GM04503 (cell line): ENCODE results near the gene SNTG2.
"Not testable (repeated sequence)": the region's sequence is repeated elsewhere in the genome, so short reads cannot be mapped to it uniquely, and the experiment has no call there.

Source experiments
- DNase-seq: peaks from one replicate; pipeline ENCODE4 v3.0.0-alpha.2; 2012; ENCODE audit warnings: low read depth

Gene SNTG2

GRCh38 chr2:1192121-1192520 lies 241.5 kb downstream of the SNTG2 start:
- DNase-seq, result no peak

- no peak for DNase-seq
Measured at GRCh38 chr2:1193801-1194200, 243.2 kb downstream of the SNTG2 start.

DNA sequence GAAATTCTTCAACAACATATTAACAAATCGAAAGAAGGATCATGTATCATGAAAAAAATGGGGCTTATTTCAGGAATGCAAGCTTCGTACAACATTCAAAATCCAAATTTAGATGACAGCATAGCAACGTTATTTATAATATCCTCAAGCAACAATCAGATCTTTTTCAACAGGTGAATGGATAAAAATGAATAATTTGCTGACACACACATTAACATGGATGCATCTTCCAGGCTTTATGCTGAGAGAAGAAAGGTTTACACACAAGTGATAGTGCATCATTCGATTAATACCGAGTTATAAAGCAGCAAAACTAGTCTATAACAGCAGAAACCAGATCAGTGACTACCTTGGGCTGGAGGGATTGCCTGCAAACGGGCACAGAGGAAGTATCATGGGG lies 253.1 kb downstream of the SNTG2 start:
- no peak for DNase-seq

DNA sequence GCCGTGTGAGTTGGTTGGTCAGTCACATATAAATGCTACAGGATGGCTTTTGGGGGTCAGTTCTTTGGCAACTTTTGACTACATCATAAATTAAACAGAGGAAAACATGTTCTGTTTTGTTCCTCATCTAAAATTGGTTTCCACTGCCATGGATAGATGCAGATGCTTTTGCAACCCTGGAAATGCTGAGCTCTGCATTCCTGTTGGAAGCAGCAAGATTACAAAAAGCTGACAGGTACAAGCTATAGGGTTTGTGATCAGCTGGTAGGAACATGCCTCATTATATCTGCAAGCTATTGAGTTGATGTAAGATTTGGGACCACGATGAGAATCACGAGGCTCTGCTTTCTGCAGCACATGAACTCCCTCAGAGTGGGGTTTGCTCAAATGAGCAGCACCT lies 255.2 kb downstream of the SNTG2 start:
- no peak for DNase-seq

DNA sequence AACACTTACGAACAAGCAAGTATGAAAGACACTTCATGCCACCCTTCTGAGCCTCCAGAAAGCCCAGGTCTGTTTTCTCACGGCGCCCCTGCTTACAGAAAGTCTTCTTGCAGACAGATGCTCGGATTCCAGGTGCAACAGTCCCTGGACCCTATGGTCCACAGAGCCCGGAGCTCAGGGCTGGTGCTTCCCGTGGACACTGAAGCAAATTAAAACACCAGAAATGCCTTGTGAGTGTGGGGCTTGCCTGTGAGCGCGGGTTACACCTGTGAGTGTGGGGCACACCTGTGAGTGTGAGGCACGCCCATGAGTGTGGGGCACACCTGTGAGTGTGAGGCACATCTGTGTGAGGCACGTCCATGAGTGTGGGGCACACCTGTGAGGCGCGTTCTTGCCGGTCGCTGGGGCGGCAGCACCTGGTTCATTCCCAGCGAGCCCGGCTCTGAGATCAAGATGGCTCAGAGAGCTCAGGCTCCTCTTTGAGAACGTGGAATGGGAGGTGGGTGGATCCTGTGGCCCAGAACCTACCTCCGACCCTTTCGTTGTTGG lies 257.4 kb downstream of the SNTG2 start:
- DNase-seq, result no peak

GRCh38 chr2:1208522-1208921 lies 257.9 kb downstream of the SNTG2 start:
- no peak for DNase-seq

GRCh38 chr2:1209246-1209645 lies 258.6 kb downstream of the SNTG2 start:
- DNase-seq, result no peak

DNA sequence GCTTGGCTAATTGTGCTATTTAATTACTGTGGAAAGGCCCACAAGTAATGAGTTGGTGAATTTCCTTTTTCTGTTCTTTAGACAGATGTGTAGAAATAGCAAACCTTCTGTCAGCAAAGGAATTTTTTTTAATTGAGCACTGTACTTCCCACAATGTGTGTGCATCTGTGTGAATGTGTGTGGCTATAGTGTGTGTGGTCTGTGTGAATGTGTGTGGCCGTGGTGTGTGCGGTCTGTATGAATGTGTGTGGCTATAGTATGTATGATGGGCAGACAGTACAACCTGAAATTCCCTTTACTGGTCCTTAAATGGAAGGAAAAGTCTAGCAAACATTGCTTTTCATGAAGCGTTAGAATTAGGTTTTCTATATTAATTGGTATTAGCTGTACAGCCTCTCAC lies 259.1 kb downstream of the SNTG2 start:
- DNase-seq, result no peak

DNA sequence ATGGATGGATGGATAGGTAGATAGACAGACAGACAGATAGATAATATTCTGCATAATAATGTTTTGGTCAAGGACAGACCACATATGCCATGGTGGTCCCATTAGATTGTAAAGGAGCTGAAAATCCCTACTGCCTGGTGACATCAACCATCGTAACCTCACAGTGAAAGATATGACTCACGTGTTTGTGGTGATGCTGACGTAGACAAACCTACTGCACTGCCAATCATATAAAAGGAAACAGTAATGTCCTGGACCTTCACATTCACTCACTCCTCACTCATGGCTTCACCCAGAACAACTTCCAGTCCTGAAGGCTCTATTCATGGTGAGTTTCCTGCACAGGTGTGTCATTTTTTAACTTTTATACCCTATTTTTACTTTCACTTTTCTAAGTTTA lies 259.7 kb downstream of the SNTG2 start:
- DNase-seq, result no peak

GRCh38 chr2:1219901-1220573 lies 269.4 kb downstream of the SNTG2 start:
- DNase-seq, result no peak

- DNase-seq, result no peak
Measured at GRCh38 chr2:1222056-1222455, 271.4 kb downstream of the SNTG2 start.

DNA sequence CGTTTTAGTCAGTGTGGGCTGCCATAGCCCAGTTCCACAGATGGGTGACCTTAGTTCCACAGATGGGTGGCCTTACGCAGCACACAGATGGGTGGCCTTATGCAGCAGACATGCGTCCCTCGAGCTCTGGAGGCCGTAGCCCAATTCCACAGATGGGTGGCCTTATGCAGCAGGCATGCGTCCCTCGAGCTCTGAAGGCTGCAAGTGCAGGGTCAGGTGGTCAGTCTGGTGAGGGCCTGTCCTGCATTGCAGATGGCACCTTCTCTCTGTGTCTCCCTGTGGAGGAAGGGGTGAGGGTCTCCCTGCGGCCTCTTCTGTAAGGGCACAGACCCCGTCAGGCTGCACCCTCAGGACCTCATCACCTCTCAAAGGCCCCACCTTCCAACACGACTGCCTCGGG lies 273.1 kb downstream of the SNTG2 start:
- DNase-seq, result no peak

GRCh38 chr2:1224901-1225300 lies 274.3 kb downstream of the SNTG2 start:
- no peak for DNase-seq

DNA sequence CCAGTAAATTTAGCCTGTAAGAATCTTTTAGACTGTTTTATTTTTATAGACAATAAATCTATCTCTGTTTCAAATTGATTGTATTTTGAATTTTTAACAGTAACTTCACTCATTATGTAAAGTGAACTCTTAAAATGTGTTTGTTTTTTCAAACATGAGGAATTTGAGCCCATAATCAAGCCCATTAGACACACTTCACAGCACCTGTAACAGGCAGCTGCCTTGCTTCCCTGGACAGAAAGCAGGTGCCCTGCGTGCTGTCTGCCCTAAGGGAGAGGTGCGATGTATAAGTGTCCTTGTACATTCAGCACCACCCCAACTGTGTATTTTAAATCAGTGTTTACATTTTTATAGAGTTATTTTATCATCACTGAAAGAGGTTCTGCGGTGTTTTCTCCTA lies 276.1 kb downstream of the SNTG2 start:
- no peak for DNase-seq

GRCh38 chr2:1227274-1227900 lies 276.7 kb downstream of the SNTG2 start:
- no peak for DNase-seq

- not testable (repeated sequence) for DNase-seq
Measured at GRCh38 chr2:1229596-1229995, 278.9 kb downstream of the SNTG2 start.

GRCh38 chr2:1230155-1230893 lies 279.7 kb downstream of the SNTG2 start:
- no peak for DNase-seq

GRCh38 chr2:1231466-1232063 lies 280.9 kb downstream of the SNTG2 start:
- DNase-seq, result no peak

DNA sequence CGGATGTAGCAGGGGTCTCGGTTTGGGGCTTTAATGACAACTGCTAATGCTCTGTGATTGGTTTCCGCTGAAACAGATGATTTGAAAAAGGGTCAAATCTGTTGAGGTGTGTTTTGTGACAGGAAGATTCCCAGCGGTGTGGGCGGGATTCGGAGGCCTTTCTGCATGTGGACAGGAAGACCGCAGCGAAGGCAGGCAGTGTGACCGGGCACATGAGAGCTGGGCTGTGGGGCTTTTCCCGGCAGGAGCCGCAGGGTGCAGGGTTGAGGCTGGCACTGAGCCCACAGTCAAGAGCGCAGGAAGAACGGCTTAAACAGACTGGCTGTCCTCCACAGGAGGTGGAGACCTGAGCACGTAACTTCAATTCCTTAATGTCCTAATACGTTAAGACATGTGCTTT lies 282.6 kb downstream of the SNTG2 start:
- no peak for DNase-seq

DNA sequence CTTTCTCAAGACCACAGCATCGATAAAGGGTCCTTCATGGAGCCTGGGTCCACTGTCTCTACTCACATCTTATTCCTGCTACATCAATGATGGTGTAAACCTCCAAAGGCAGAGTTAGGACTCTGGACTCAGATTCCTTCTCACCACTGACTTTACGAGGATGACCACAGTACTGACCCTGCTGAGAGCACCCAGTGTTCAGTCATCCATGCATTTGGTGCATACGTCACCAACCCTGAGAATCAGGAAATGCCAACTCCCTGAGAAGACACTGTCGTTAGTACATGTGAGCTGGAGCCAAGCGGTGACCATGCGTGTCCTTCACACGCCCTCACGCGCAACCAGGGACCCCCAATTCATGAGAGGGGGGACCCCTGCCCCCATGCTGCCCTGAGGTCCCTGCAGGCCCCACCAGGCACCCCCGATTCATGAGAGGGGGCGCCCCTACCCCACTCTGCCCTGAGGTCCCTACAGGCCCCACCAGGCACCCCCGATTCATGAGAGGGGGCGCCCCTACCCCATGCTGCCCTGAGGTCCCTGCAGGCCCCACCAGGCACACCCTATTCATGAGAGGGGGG lies 284.2 kb downstream of the SNTG2 start:
- DNase-seq, result no peak

DNA sequence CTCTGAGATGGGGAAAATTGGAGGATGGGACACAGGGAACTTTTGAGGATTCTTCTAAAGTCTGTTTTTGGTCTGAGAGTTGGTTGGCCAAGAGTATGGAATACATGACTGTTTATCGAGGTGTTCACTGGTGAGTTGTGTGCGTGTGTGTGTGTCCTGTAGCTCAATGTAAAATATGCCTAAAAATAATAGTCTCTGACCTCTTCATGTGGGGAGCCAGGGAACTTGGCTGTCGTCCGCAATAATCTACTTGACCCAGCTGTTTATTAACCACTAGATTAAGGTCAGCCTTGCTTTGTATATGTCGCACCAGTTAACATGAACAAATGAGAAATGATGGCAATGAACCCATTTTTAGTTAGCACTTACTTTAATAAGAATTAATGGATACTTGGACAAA lies 285.2 kb downstream of the SNTG2 start:
- DNase-seq, result no peak

GRCh38 chr2:1236606-1237005 lies 286.0 kb downstream of the SNTG2 start:
- no peak for DNase-seq
